NCI-H1105 (cell line): ENCODE data around the gene CCDC127.
"Not testable (repeated sequence)": the region's sequence is repeated elsewhere in the genome, so short reads cannot be mapped to it uniquely, and the experiment has no call there.

Experiments
- DNase-seq: peaks from one replicate; lab custom pipeline; 2025; lab: John Stamatoyannopoulos, UW

The CCDC127 gene

GRCh38 chr5:217494-218456 is at the start of gene CCDC127, which contains the start of gene SDHA:
Gene CCDC127 (minus strand): TSS chr5:218153. CDS start chr5:216849, 1,304 bp downstream.
Gene SDHA (plus strand): TSS chr5:218320. CDS start chr5:218356, 36 bp downstream.
- DNase-seq, result peak; percentile 96

GRCh38 chr5:267716-268115 is 49.8 kb upstream of the CCDC127 start:
- no peak for DNase-seq

- not testable (repeated sequence) for DNase-seq
Measured at GRCh38 chr5:266311-267026, 48.5 kb upstream of the CCDC127 start.

- DNase-seq, result no peak
Measured at GRCh38 chr5:264338-264737, 46.4 kb upstream of the CCDC127 start.

- not testable (repeated sequence) for DNase-seq
Measured at GRCh38 chr5:263275-263974, 45.5 kb upstream of the CCDC127 start.

GRCh38 chr5:257148-257547 is 39.2 kb upstream of the CCDC127 start:
- no peak for DNase-seq

GRCh38 chr5:256347-256746 is 38.4 kb upstream of the CCDC127 start:
- DNase-seq, result not testable (repeated sequence)

GRCh38 chr5:255116-255515 is 37.2 kb upstream of the CCDC127 start:
- not testable (repeated sequence) for DNase-seq

- not testable (repeated sequence) for DNase-seq
Measured at GRCh38 chr5:254322-254721, 36.4 kb upstream of the CCDC127 start.

- no peak for DNase-seq
Measured at GRCh38 chr5:252546-252945, 34.6 kb upstream of the CCDC127 start.

GRCh38 chr5:251975-252374 is 34.0 kb upstream of the CCDC127 start:
- DNase-seq, result not testable (repeated sequence)

GRCh38 chr5:251538-251937 is 33.6 kb upstream of the CCDC127 start:
- not testable (repeated sequence) for DNase-seq

- DNase-seq, result not testable (repeated sequence)
Measured at GRCh38 chr5:251016-251415, 33.1 kb upstream of the CCDC127 start.

GRCh38 chr5:250396-250795 is 32.4 kb upstream of the CCDC127 start:
- not testable (repeated sequence) for DNase-seq

- DNase-seq, result not testable (repeated sequence)
Measured at GRCh38 chr5:245717-246116, 27.8 kb upstream of the CCDC127 start.

GRCh38 chr5:243683-244367 is 25.9 kb upstream of the CCDC127 start:
- DNase-seq, result not testable (repeated sequence)

- DNase-seq, result not testable (repeated sequence)
Measured at GRCh38 chr5:241045-241669, 23.2 kb upstream of the CCDC127 start.

- not testable (repeated sequence) for DNase-seq
Measured at GRCh38 chr5:240550-240949, 22.6 kb upstream of the CCDC127 start.

GRCh38 chr5:237931-238330 is 20.0 kb upstream of the CCDC127 start:
- DNase-seq, result not testable (repeated sequence)

GRCh38 chr5:235527-235926 is 17.6 kb upstream of the CCDC127 start:
- DNase-seq, result not testable (repeated sequence)

GRCh38 chr5:234450-234849 is 16.5 kb upstream of the CCDC127 start:
- DNase-seq, result no peak
